Activated naive CD4-positive, alpha-beta T cell treated with anti-CD3 and anti-CD28 coated beads, Interleukin-2, amount 10 ng/mL, durations not matched to agents 7 days and 5 days (primary cell): ENCODE data around the gene NRGN.
"Not testable (repeated sequence)": the region's sequence is repeated elsewhere in the genome, so short reads cannot be mapped to it uniquely, and the experiment has no call there.

Experiments used
- CTCF ChIA-PET: fragments of 350-600 bp; sonication (Branson Sonifier 250); formaldehyde crosslinking; loops from one replicate; lab custom pipeline; 2021; ENCODE audit warnings: antibody characterized with exemption; lab: Charles Lee
- DNase-seq: peaks from one replicate; pipeline ENCODE4 v3.0.0-alpha.2; 2020
- H3K27ac Mint-ChIP-seq: one replicate; pipeline ENCODE4 v1.8.0; 2021; ENCODE audit warnings: mild to moderate bottlenecking, moderate library complexity, mixed read lengths
- H3K27me3 Mint-ChIP-seq: one replicate; pipeline ENCODE4 v1.8.0; 2021; ENCODE audit warnings: mild to moderate bottlenecking, mixed read lengths
- H3K36me3 Mint-ChIP-seq: one replicate; pipeline ENCODE4 v1.8.0; 2021; ENCODE audit warnings: mixed read lengths
- H3K4me1 Mint-ChIP-seq: one replicate; pipeline ENCODE4 v1.8.0; 2021; ENCODE audit warnings: mixed read lengths
- H3K4me3 Mint-ChIP-seq: one replicate; pipeline ENCODE4 v1.8.0; 2021; ENCODE audit warnings: mild to moderate bottlenecking, moderate library complexity, mixed read lengths
- H3K9me3 Mint-ChIP-seq: one replicate; pipeline ENCODE4 v1.8.0; 2021; ENCODE audit warnings: mixed read lengths

NRGN gene

GRCh38 chr11:124766156-124766555, 26.4 kb downstream of the NRGN start:
- Mint-ChIP-seq H3K27ac (no peak overlapping the region), H3K36me3 (peaks cover 12% of the 10 kb centered on the region), H3K4me3 (no peak overlapping the region), H3K9me3 (no peaks in the 10 kb centered on the region), H3K27me3 (peaks cover 15% of the 10 kb centered on the region), H3K4me1 (peaks cover 9% of the 10 kb centered on the region)
- CTCF ChIA-PET = interaction anchor here (1.9 to 8.5 kb wide), 4 partner anchors 21 to 95 kb away, joined by 6 to 95 read pairs (median 53); partner anchors contain the start of genes SIAE and SPA17
- DNase-seq = no peak

GRCh38 chr11:124768914-124769313, 29.2 kb downstream of the NRGN start:
- CTCF ChIA-PET = interaction anchor here (1.4 to 3.2 kb wide), 5 partner anchors 9 to 100 kb away, joined by 4 to 9 read pairs (median 6); no protein-coding TSS in a partner anchor
- H3K4me3 Mint-ChIP-seq = no peak overlapping the region
- H3K4me1 Mint-ChIP-seq = no peaks in the 10 kb centered on the region
- H3K27ac Mint-ChIP-seq = no peak overlapping the region
- no peak for DNase-seq
- H3K27me3 Mint-ChIP-seq = no peaks in the 10 kb centered on the region
- H3K36me3 Mint-ChIP-seq = peaks cover 14% of the 10 kb centered on the region
- H3K9me3 Mint-ChIP-seq = no peaks in the 10 kb centered on the region

GRCh38 chr11:124769806-124770774, 30.3 kb downstream of the NRGN start:
- Mint-ChIP-seq H3K27me3 (no peaks in the 10 kb centered on the region), H3K36me3 (peaks cover 14% of the 10 kb centered on the region), H3K9me3 (no peaks in the 10 kb centered on the region), H3K4me1 (no peaks in the 10 kb centered on the region), H3K27ac (no peak overlapping the region), H3K4me3 (no peak overlapping the region)
- no peak for DNase-seq
- CTCF ChIA-PET = interaction anchor here (0.8 to 3.2 kb wide), 6 partner anchors 12 to 101 kb away, joined by 3 to 9 read pairs (median 5); no protein-coding TSS in a partner anchor

GRCh38 chr11:124770959-124771358, 31.2 kb downstream of the NRGN start:
- not testable (repeated sequence) for H3K4me1 Mint-ChIP-seq, DNase-seq, H3K9me3 Mint-ChIP-seq, H3K4me3 Mint-ChIP-seq, H3K27me3 Mint-ChIP-seq, H3K27ac Mint-ChIP-seq
- CTCF ChIA-PET = interaction anchor here (1.2 to 2.8 kb wide), 2 partner anchors 13 to 91 kb away, joined by 3 to 7 read pairs; no protein-coding TSS in a partner anchor
- H3K36me3 Mint-ChIP-seq = peaks cover 14% of the 10 kb centered on the region

GRCh38 chr11:124776865-124777645, 37.3 kb downstream of the NRGN start:
- Mint-ChIP-seq H3K36me3 (peaks cover 18% of the 10 kb centered on the region), H3K27ac (no peak overlapping the region), H3K27me3 (no peaks in the 10 kb centered on the region)

GRCh38 chr11:124778281-124778680, 38.5 kb downstream of the NRGN start:
- CTCF ChIA-PET = interaction anchor here (1.6 to 1.7 kb wide), 3 partner anchors 9 to 32 kb away, joined by 4 to 5 read pairs (median 4); no protein-coding TSS in a partner anchor
- no peak for DNase-seq
- Mint-ChIP-seq H3K36me3 (peaks cover 16% of the 10 kb centered on the region), H3K9me3 (no peaks in the 10 kb centered on the region), H3K4me1 (peaks cover 19% of the 10 kb centered on the region), H3K27me3 (no peaks in the 10 kb centered on the region), H3K4me3 (no peak overlapping the region), H3K27ac (no peak overlapping the region)

More at GRCh38 chr11:124776865-124777645, 37.3 kb downstream of the NRGN start:
- CTCF ChIA-PET = interaction anchor here (0.6 to 1.7 kb wide), 5 partner anchors 8 to 1196 kb away, joined by 3 to 5 read pairs (median 4); no protein-coding TSS in a partner anchor
- Mint-ChIP-seq H3K4me3 (no peak overlapping the region), H3K4me1 (peaks cover 19% of the 10 kb centered on the region), H3K9me3 (no peaks in the 10 kb centered on the region)
- DNase-seq = no peak

- no peak overlapping the region for H3K27ac Mint-ChIP-seq
- peaks cover 19% of the 10 kb centered on the region for H3K4me1 Mint-ChIP-seq
- no peak overlapping the region for H3K4me3 Mint-ChIP-seq
- CTCF ChIA-PET = interaction anchor here (1.4 to 1.7 kb wide), 2 partner anchors 33 to 110 kb away, joined by 4 to 5 read pairs; no protein-coding TSS in a partner anchor
- peaks cover 16% of the 10 kb centered on the region for H3K36me3 Mint-ChIP-seq
- H3K9me3 Mint-ChIP-seq = no peaks in the 10 kb centered on the region
- no peak for DNase-seq
- no peaks in the 10 kb centered on the region for H3K27me3 Mint-ChIP-seq
These were observed 39.8 kb downstream of the NRGN start for GRCh38 chr11:124779568-124779967.

GRCh38 chr11:124783002-124783401, 43.3 kb downstream of the NRGN start:
- Mint-ChIP-seq H3K36me3 (peaks cover 8% of the 10 kb centered on the region), H3K27ac (no peak overlapping the region), H3K4me1 (peaks cover 4% of the 10 kb centered on the region), H3K4me3 (no peak overlapping the region), H3K9me3 (no peaks in the 10 kb centered on the region), H3K27me3 (no peaks in the 10 kb centered on the region)
- CTCF ChIA-PET = interaction anchor here (0.9 kb wide), 1 partner anchor 31 kb away, joined by 3 read pairs; no protein-coding TSS in a partner anchor
- no peak for DNase-seq

- CTCF ChIA-PET = interaction anchor here (0.6 kb wide), 1 partner anchor 333 kb away, joined by 3 read pairs; no protein-coding TSS in a partner anchor
- Mint-ChIP-seq H3K9me3 (no peaks in the 10 kb centered on the region), H3K27ac (no peak overlapping the region), H3K4me1 (no peaks in the 10 kb centered on the region), H3K36me3 (no peaks in the 10 kb centered on the region), H3K4me3 (no peak overlapping the region), H3K27me3 (no peaks in the 10 kb centered on the region)
- no peak for DNase-seq
These were observed 44.3 kb downstream of the NRGN start for GRCh38 chr11:124784051-124784450.

GRCh38 chr11:124788521-124788920, 48.8 kb downstream of the NRGN start:
- no peaks in the 10 kb centered on the region for H3K9me3 Mint-ChIP-seq
- peaks cover 24% of the 10 kb centered on the region for H3K4me1 Mint-ChIP-seq
- DNase-seq = no peak
- no peaks in the 10 kb centered on the region for H3K27me3 Mint-ChIP-seq
- H3K36me3 Mint-ChIP-seq = no peaks in the 10 kb centered on the region
- no peak overlapping the region for H3K27ac Mint-ChIP-seq
- CTCF ChIA-PET = interaction anchor here (1.0 kb wide), 1 partner anchor 44 kb away, joined by 3 read pairs; no protein-coding TSS in a partner anchor
- no peak overlapping the region for H3K4me3 Mint-ChIP-seq

GRCh38 chr11:124791626-124792341, 52.0 kb downstream of the NRGN start:
- Mint-ChIP-seq H3K36me3 (no peaks in the 10 kb centered on the region), H3K27me3 (no peaks in the 10 kb centered on the region), H3K4me1 (peaks cover 27% of the 10 kb centered on the region), H3K4me3 (no peak overlapping the region), H3K27ac (peak overlapping the region; percentile 64), H3K9me3 (no peaks in the 10 kb centered on the region)
- CTCF ChIA-PET = interaction anchor here (3.5 to 5.2 kb wide), 3 partner anchors 29 to 148 kb away, joined by 18 to 42 read pairs (median 39); partner anchors contain the start of gene ESAM
- no peak for DNase-seq

- Mint-ChIP-seq H3K4me3 (no peak overlapping the region), H3K9me3 (no peaks in the 10 kb centered on the region), H3K27me3 (no peaks in the 10 kb centered on the region), H3K36me3 (peaks cover 2% of the 10 kb centered on the region), H3K4me1 (peaks cover 38% of the 10 kb centered on the region), H3K27ac (no peak overlapping the region)
- peak; percentile 40 for DNase-seq
- CTCF ChIA-PET = interaction anchor here (0.6 to 5.2 kb wide), 24 partner anchors 12 to 395 kb away, joined by 3 to 42 read pairs (median 4); partner anchors contain the start of genes ESAM, OR8B3, SIAE and SPA17
These were observed 53.9 kb downstream of the NRGN start for GRCh38 chr11:124793466-124794278.
